Endodermal cell (in vitro differentiated cells): ENCODE results near the gene KCNK10. TPM values are rescaled to one million over a fixed set of nuclear protein-coding genes. Genes with fewer than 3 reads are reported as not detected.

Experiments
- DNase-seq: peaks from one replicate; pipeline ENCODE4 v3.0.0-alpha.2; 2017
- H3K27ac ChIP-seq: 2 replicates; pipeline ENCODE4 v1.5.1; 2013; ENCODE audit warnings: mild to moderate bottlenecking, low read depth, low read length, moderate library complexity
- H3K27me3 ChIP-seq: 2 replicates; pipeline ENCODE4 v1.6.1; 2013; ENCODE audit warnings: mild to moderate bottlenecking, low read length, moderate library complexity; ENCODE audit not compliant: insufficient read depth, control insufficient read depth, poor library complexity, severe bottlenecking
- H3K36me3 ChIP-seq: 2 replicates; pipeline ENCODE4 v1.7.0; 2013; ENCODE audit warnings: mild to moderate bottlenecking, low read length, moderate library complexity; ENCODE audit not compliant: control insufficient read depth, insufficient read depth
- H3K4me1 ChIP-seq: one replicate; pipeline ENCODE4 v1.7.0; 2013; ENCODE audit warnings: low read length; ENCODE audit not compliant: control insufficient read depth, insufficient read depth
- H3K4me3 ChIP-seq: 2 replicates; pipeline ENCODE4 v1.5.1; 2013; ENCODE audit warnings: mild to moderate bottlenecking, low read length, moderate library complexity
- H3K9ac ChIP-seq: 2 replicates; pipeline ENCODE4 v1.6.1; 2013; ENCODE audit warnings: mild to moderate bottlenecking, low read length, moderate library complexity; ENCODE audit not compliant: poor library complexity, severe bottlenecking; ENCODE audit errors: extremely low read depth
- H3K9me3 ChIP-seq: 2 replicates; pipeline ENCODE4 v1.6.1; 2013; ENCODE audit warnings: mild to moderate bottlenecking, low read length, moderate library complexity; ENCODE audit not compliant: control insufficient read depth
- H3K27ac Mint-ChIP-seq: 2 replicates; pipeline ENCODE4 v1.8.0; 2020; ENCODE audit warnings: mixed read lengths
- H3K27me3 Mint-ChIP-seq: 2 replicates; pipeline ENCODE4 v1.8.0; 2021; ENCODE audit warnings: mild to moderate bottlenecking, mixed read lengths; ENCODE audit not compliant: insufficient read depth
- H3K36me3 Mint-ChIP-seq: 2 replicates; pipeline ENCODE4 v1.8.0; 2020; ENCODE audit warnings: low read depth, mixed read lengths
- H3K4me1 Mint-ChIP-seq: 2 replicates; pipeline ENCODE4 v1.8.0; 2020; ENCODE audit warnings: mixed read lengths
- H3K4me3 Mint-ChIP-seq: 2 replicates; pipeline ENCODE4 v1.8.0; 2020; ENCODE audit warnings: mild to moderate bottlenecking, moderate library complexity, mixed read lengths
- H3K9me3 Mint-ChIP-seq: 2 replicates; pipeline ENCODE4 v1.8.0; 2020; ENCODE audit warnings: mild to moderate bottlenecking, mixed read lengths
- CTCF ChIP-seq: fragments of 200-600 bp; sonication (generic); conservative IDR thresholded peaks from 2 replicates; pipeline ENCODE4 v1.5.0; 2021; ENCODE audit warnings: antibody characterized with exemption, mild to moderate bottlenecking
- WGBS, 2 experiments: methylation state at CpG; one replicate each; pipeline versions ENCODE4 v1.1.5 to v1.1.7; 2013; ENCODE audit warnings: missing lambda C conversion rate in 2 of 2, mixed read lengths in 1 of 2; ENCODE audit not compliant: insufficient coverage in 1 of 2, insufficient read length in 1 of 2; 5-methylcytosine and 5-hydroxymethylcytosine counted together
- total RNA-seq, 2 donors: library from RNA; stranded (reverse); fragmentation: NEBNext Ultra II Directional in 1 of 2; extraction: Animal tissue kit (Norgen Biotek cat#: 25700) in 1 of 2; gene quantifications; 2 replicates in 1 of 2; 3 replicates in 1 of 2; pipeline ENCODE4 v1.2.1, GENCODE V29; 2021

The KCNK10 gene
- total RNA-seq, 2 donors from 2014 or later: 0.24 to 1.8 TPM

DNA sequence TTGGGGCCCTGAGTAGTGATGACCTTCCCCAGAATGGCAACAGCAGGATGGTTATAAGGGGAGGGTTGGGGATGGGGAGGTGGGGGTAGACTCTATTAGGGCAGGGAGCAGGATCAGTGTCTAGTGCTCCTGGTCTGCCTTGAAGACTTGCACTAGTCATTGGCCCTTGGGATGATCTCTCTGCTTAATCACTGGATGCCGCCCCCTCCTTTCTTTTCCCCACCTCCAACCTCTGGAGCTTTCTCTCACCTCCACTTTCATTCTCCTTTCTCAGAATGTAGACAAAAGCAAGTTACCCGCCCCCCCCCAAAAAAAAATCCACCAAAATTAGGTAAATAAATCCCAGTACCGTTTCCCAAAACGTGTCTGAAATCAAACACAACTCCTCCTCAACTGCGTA is 2.8 kb upstream of the KCNK10 start:
- Mint-ChIP-seq H3K4me1 (peaks cover 7% of the 10 kb centered on the region), H3K4me3 (peak overlapping the region; percentile 52), H3K27ac (no peak overlapping the region), H3K27me3 (peaks cover 72% of the 10 kb centered on the region), H3K36me3 (no peaks in the 10 kb centered on the region), H3K9me3 (peaks cover 10% of the 10 kb centered on the region)
- WGBS, 2 experiments: 29% methylated on average over 2 of the region's 5 CpGs; no CpG with 5 or more reads in 1 of the 2 experiments
- no peak overlapping the region for H3K27ac ChIP-seq
- H3K27me3 ChIP-seq: peaks cover 96% of the 10 kb centered on the region
- H3K36me3 ChIP-seq: no peaks in the 10 kb centered on the region
- H3K4me1 ChIP-seq: peaks cover 3% of the 10 kb centered on the region
- H3K9ac ChIP-seq: no peak overlapping the region
- peak overlapping the region; percentile 69 for H3K4me3 ChIP-seq
- DNase-seq: no peak
- TF ChIP-seq CTCF: no peak
- H3K9me3 ChIP-seq: peaks cover 19% of the 10 kb centered on the region

DNA sequence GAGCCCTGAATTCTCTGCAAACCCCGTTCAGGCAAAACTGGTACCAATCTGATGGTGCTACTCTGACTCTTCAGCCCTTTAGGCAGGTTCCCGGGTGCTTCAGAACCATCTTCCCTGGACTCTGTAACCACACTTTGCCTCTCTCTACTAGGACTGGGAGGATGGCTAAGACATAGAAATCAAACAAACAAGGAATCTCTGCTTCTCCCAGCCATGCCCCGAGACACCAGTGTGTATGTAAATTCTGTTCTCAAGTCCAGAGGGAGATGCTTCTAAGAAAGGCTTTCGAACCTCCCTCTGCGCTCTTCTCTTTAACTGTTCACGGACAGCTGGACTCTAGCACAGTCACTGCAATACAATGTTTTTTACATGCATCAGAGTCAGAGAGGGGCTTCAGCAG is 1.9 kb upstream of the KCNK10 start:
- Histone ChIP-seq H3K36me3 (no peaks in the 10 kb centered on the region), H3K4me1 (peaks cover 3% of the 10 kb centered on the region), H3K27me3 (peaks cover 98% of the 10 kb centered on the region), H3K27ac (no peak overlapping the region), H3K9ac (no peak overlapping the region), H3K9me3 (peaks cover 19% of the 10 kb centered on the region), H3K4me3 (no peak overlapping the region)
- Mint-ChIP-seq H3K4me1 (peaks cover 7% of the 10 kb centered on the region), H3K4me3 (no peak overlapping the region), H3K27ac (no peak overlapping the region), H3K36me3 (no peaks in the 10 kb centered on the region), H3K9me3 (peaks cover 10% of the 10 kb centered on the region), H3K27me3 (peaks cover 65% of the 10 kb centered on the region)
- no peak for TF ChIP-seq CTCF
- WGBS, 2 experiments: 78 to 87% methylated on average over 4 to 6 of the region's 6 CpGs
- DNase-seq: no peak

DNA sequence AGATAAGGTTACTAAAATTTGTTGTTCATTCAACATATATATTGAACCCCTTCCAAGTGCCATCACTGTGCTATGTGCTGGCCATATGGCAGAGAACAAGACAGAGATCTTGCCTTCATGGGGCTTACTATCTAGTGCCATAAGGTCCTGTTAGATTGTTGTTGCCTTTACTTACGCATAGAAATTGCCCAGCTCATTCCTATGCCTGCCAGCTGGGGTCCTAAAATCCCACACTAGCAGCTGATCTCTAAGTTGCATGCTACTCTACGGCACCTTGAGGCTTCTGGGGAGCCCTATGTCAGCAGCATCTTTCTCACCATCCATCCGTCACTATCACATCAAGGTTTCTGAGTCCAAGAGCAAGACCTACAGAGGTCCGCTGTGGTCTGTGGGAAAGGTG is 1.4 kb upstream of the KCNK10 start:
- no peak for TF ChIP-seq CTCF
- no peaks in the 10 kb centered on the region for H3K36me3 ChIP-seq
- no peak overlapping the region for H3K9ac ChIP-seq
- H3K4me1 ChIP-seq: peaks cover 3% of the 10 kb centered on the region
- 80 to 81% methylated on average over 1 to 4 of the region's 4 CpGs for WGBS, 2 experiments
- H3K9me3 Mint-ChIP-seq: peaks cover 10% of the 10 kb centered on the region
- H3K27me3 Mint-ChIP-seq: peaks cover 61% of the 10 kb centered on the region
- H3K27ac Mint-ChIP-seq: no peak overlapping the region
- H3K36me3 Mint-ChIP-seq: no peaks in the 10 kb centered on the region
- no peak overlapping the region for H3K4me3 Mint-ChIP-seq
- no peak overlapping the region for H3K4me3 ChIP-seq
- H3K9me3 ChIP-seq: peaks cover 19% of the 10 kb centered on the region
- H3K27ac ChIP-seq: no peak overlapping the region
- H3K4me1 Mint-ChIP-seq: peaks cover 7% of the 10 kb centered on the region
- DNase-seq: no peak
- peaks cover 98% of the 10 kb centered on the region for H3K27me3 ChIP-seq
